ENCODE data around the gene INSM2.

DNA sequence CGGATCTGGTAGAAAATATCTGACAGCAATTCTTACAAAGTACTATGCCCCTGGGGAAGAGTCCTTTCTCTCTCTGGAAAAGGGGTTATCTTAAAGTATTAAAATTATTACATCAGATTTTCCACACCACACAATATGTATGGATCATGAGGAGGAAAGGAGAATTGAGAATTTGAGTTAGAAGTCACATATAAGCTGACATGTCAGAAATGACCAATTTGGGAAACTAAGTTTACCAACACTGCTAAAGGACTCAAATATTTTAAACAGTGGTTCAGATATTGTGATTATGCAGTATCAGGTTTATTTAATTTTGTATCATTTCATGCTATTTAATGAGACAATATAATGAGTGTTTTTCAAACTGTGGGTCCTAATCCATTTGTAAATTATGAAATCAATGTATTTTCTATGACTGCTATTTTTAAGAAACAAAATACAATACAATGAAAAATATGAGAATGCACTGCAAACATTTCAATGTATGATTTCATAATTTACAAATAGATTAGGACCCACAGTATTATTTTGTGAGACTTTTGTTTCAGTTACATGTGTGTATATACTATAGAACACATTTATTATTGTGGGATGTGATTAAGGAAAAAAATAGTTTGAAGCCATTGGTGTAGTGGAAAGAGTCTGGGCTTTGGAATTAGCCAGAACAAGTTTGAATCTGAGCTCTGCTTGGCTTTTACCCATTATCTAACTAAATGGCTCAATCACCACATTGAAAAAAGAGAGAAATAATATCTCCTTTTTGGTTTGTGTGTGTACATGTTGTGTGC is 1.8 kb upstream of the INSM2 start:
- TF ChIP-seq, protein P1, sequence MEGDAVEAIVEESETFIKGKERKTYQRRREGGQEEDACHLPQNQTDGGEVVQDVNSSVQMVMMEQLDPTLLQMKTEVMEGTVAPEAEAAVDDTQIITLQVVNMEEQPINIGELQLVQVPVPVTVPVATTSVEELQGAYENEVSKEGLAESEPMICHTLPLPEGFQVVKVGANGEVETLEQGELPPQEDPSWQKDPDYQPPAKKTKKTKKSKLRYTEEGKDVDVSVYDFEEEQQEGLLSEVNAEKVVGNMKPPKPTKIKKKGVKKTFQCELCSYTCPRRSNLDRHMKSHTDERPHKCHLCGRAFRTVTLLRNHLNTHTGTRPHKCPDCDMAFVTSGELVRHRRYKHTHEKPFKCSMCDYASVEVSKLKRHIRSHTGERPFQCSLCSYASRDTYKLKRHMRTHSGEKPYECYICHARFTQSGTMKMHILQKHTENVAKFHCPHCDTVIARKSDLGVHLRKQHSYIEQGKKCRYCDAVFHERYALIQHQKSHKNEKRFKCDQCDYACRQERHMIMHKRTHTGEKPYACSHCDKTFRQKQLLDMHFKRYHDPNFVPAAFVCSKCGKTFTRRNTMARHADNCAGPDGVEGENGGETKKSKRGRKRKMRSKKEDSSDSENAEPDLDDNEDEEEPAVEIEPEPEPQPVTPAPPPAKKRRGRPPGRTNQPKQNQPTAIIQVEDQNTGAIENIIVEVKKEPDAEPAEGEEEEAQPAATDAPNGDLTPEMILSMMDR (IDR thresholded peaks at IDR 0.05; ENCODE audit: insufficient read depth, low read depth, low read length): no peak
- no peak for TF ChIP-seq EZH2 (IDR thresholded peaks at IDR 0.05; ENCODE audit: insufficient read depth, low read length)
